Keratinocyte (primary cell): ENCODE measurements around the gene OR2T12.

Experiments used
- CTCF ChIP-seq, 3 experiments: IDR thresholded peaks in 1 of 3; conservative IDR thresholded peaks in 1 of 3; optimal IDR thresholded peaks in 1 of 3; 2 replicates in 2 of 3; 3 replicates in 1 of 3; pipeline versions ENCODE3 to v1.5.1; 2011; ENCODE audit warnings: low read length in 3 of 3, mild to moderate bottlenecking in 3 of 3, moderate library complexity in 2 of 3, control low read depth in 1 of 3, inconsistent platforms in 1 of 3; ENCODE audit not compliant: insufficient read depth in 2 of 3; ENCODE audit errors: extremely low read depth in 1 of 3
- EZH2 ChIP-seq: IDR thresholded peaks from one replicate; pipeline ENCODE4 v1.6.1; 2012; ENCODE audit warnings: inconsistent platforms, mild to moderate bottlenecking, low read length, moderate library complexity

- no peak for TF ChIP-seq CTCF (optimal IDR thresholded peaks at IDR 0.05 in 1 of 3, IDR thresholded peaks at IDR 0.05 in 1 of 3, conservative IDR thresholded peaks at IDR 0.05 in 1 of 3; ENCODE audit: extremely low read depth in 1 of 3, insufficient read depth in 2 of 3, low read length in 3 of 3)
- TF ChIP-seq EZH2, result no peak
These were observed 13.6 kb upstream of the OR2T12 start for GRCh38 chr1:248316796-248317195.
